ENCODE measurements around the gene UMOD.

The UMOD gene

GRCh38 chr16:20291208-20292206, 61.0 kb downstream of the UMOD start:
- TF ChIP-seq, protein P1, sequence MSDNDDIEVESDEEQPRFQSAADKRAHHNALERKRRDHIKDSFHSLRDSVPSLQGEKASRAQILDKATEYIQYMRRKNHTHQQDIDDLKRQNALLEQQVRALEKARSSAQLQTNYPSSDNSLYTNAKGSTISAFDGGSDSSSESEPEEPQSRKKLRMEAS (IDR thresholded peaks at IDR 0.05): no peak
- TF ChIP-seq NFIC (IDR thresholded peaks at IDR 0.05) (no peak), YY1 (IDR thresholded peaks at IDR 0.05; ENCODE audit: low read depth) (no peak), ZBTB7A (IDR thresholded peaks at IDR 0.05; ENCODE audit: low read depth) (no peak), TAF1 (IDR thresholded peaks at IDR 0.05; ENCODE audit: low read depth) (no peak), EGR1 (IDR thresholded peaks at IDR 0.05) (no peak), CREB1 (IDR thresholded peaks at IDR 0.05; ENCODE audit: low read depth) (no peak)

GRCh38 chr16:20289571-20289970, 62.9 kb downstream of the UMOD start:
- TF ChIP-seq, protein P1 (IDR thresholded peaks at IDR 0.05): no peak
- no peak for TF ChIP-seq TAF1 (IDR thresholded peaks at IDR 0.05; ENCODE audit: low read depth)
- TF ChIP-seq NFIC (IDR thresholded peaks at IDR 0.05): no peak
- TF ChIP-seq TEAD4 (IDR thresholded peaks at IDR 0.05): no peak
- no peak for TF ChIP-seq EGR1 (IDR thresholded peaks at IDR 0.05)

DNA sequence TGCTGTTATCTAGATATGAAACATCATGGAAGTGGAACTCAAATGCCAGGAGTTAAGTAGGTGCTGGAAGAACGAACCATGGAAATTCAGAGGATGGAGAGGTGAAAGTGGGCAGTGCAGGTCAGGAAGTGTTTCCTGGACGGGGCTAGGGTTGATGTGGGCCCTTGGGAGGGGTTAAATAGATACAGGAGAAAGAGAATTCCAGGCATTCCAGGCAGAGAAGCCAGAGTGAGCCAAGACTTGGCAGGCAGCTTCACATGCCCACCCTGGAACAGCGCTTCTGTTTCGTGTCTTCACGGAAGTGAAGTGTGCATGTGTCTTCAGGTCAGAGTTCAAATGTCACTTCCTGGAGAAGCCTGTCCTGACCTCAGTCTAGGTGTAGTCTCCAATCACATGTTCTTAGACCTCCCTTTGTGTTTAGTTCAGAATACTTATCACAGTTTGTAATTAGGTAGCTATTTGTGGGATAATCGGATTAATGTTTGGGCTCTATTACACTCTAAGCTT, 66.5 kb downstream of the UMOD start:
- TF ChIP-seq TCF12 (IDR thresholded peaks at IDR 0.05; ENCODE audit: low read depth) (no peak), TAF1 (IDR thresholded peaks at IDR 0.05; ENCODE audit: low read depth) (no peak), FOXM1 (IDR thresholded peaks at IDR 0.05; ENCODE audit: borderline replicate concordance, low read depth) (no peak), TEAD4 (IDR thresholded peaks at IDR 0.05) (no peak), USF1 (IDR thresholded peaks at IDR 0.05) (no peak)
- TF ChIP-seq, protein P2, sequence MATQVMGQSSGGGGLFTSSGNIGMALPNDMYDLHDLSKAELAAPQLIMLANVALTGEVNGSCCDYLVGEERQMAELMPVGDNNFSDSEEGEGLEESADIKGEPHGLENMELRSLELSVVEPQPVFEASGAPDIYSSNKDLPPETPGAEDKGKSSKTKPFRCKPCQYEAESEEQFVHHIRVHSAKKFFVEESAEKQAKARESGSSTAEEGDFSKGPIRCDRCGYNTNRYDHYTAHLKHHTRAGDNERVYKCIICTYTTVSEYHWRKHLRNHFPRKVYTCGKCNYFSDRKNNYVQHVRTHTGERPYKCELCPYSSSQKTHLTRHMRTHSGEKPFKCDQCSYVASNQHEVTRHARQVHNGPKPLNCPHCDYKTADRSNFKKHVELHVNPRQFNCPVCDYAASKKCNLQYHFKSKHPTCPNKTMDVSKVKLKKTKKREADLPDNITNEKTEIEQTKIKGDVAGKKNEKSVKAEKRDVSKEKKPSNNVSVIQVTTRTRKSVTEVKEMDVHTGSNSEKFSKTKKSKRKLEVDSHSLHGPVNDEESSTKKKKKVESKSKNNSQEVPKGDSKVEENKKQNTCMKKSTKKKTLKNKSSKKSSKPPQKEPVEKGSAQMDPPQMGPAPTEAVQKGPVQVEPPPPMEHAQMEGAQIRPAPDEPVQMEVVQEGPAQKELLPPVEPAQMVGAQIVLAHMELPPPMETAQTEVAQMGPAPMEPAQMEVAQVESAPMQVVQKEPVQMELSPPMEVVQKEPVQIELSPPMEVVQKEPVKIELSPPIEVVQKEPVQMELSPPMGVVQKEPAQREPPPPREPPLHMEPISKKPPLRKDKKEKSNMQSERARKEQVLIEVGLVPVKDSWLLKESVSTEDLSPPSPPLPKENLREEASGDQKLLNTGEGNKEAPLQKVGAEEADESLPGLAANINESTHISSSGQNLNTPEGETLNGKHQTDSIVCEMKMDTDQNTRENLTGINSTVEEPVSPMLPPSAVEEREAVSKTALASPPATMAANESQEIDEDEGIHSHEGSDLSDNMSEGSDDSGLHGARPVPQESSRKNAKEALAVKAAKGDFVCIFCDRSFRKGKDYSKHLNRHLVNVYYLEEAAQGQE (IDR thresholded peaks at IDR 0.05; ENCODE audit: low read depth): no peak

Data from Ishikawa (cell line).